HEK293 (cell line): Measurements from ENCODE around the gene GALC.

Source experiments
- CTCF ChIA-PET: fragments of 350-600 bp; formaldehyde crosslinking; extraction: SDS; loops from one replicate; lab custom pipeline; 2021; ENCODE audit warnings: antibody characterized with exemption; lab: Yijun Ruan, JAX
- POLR2A ChIA-PET: fragments of 300-600 bp; formaldehyde crosslinking; extraction: SDS; loops from one replicate; lab custom pipeline; 2020; ENCODE audit warnings: antibody characterized with exemption, inconsistent platforms; lab: Yijun Ruan, JAX
- H3K27ac ChIP-seq: fragments of 200-500 bp; sonication (Bioruptor generic); 2 replicates; pipeline ENCODE4 v1.5.1; 2014; ENCODE audit warnings: low read depth, low read length, control low read depth, inconsistent platforms; ENCODE audit errors: extremely low read depth
- H3K36me3 ChIP-seq, 2 experiments: fragments of 200-500 bp in 1 of 2; sonication (Bioruptor generic) in 1 of 2; 1 replicate in 1 of 2; 2 replicates in 1 of 2; pipeline ENCODE4 v1.5.1; 2014 to 2017; ENCODE audit warnings: inconsistent platforms in 2 of 2, low read length in 2 of 2; ENCODE audit not compliant: control insufficient read depth in 2 of 2, insufficient read depth in 1 of 2
- H3K4me1 ChIP-seq: fragments of 200-500 bp; sonication (Bioruptor generic); 2 replicates; pipeline ENCODE4 v1.5.1; 2014; ENCODE audit warnings: mild to moderate bottlenecking, low read length, inconsistent platforms; ENCODE audit not compliant: control insufficient read depth, insufficient read depth
- H3K4me3 ChIP-seq: 2 replicates; pipeline ENCODE4 v1.5.1; 2011; ENCODE audit warnings: low read depth, mild to moderate bottlenecking, control low read depth, low read length, moderate library complexity
- H3K9me3 ChIP-seq: fragments of 200-500 bp; sonication (Bioruptor generic); 2 replicates; pipeline ENCODE4 v1.5.1; 2014; ENCODE audit warnings: low read depth, low read length, inconsistent platforms; ENCODE audit not compliant: control insufficient read depth, insufficient read depth
- BCL11A ChIP-seq: fragments of 450-650 bp; formaldehyde crosslinking; IDR thresholded peaks from 2 replicates; pipeline ENCODE4 v1.5.1; 2016; ENCODE audit warnings: low read depth, missing biosample characterization, missing genetic modification characterization
- KLF7 ChIP-seq: fragments of 450-650 bp; formaldehyde crosslinking; IDR thresholded peaks from 2 replicates; pipeline ENCODE4 v1.5.1; 2016; ENCODE audit warnings: missing biosample characterization, missing genetic modification characterization, borderline replicate concordance
- MYNN ChIP-seq: fragments of 450-650 bp; formaldehyde crosslinking; IDR thresholded peaks from 2 replicates; pipeline ENCODE4 v1.5.1; 2016; ENCODE audit warnings: missing biosample characterization, missing genetic modification characterization, borderline replicate concordance
- PRDM1 ChIP-seq: fragments of 450-650 bp; formaldehyde crosslinking; IDR thresholded peaks from 2 replicates; pipeline ENCODE4; 2016; ENCODE audit warnings: missing biosample characterization, missing genetic modification characterization
- PRDM6 ChIP-seq: fragments of 450-650 bp; formaldehyde crosslinking; IDR thresholded peaks from 2 replicates; pipeline ENCODE4 v1.5.1; 2017; ENCODE audit warnings: missing biosample characterization, missing genetic modification characterization
- SCRT2 ChIP-seq: fragments of 450-650 bp; formaldehyde crosslinking; IDR thresholded peaks from 2 replicates; pipeline ENCODE4 v1.5.1; 2016; ENCODE audit warnings: missing biosample characterization, missing genetic modification characterization
- ZBTB1 ChIP-seq: fragments of 450-650 bp; formaldehyde crosslinking; IDR thresholded peaks from 2 replicates; pipeline ENCODE4 v1.5.1; 2016; ENCODE audit warnings: missing biosample characterization, missing genetic modification characterization
- ZBTB8A ChIP-seq: fragments of 450-650 bp; formaldehyde crosslinking; IDR thresholded peaks from 2 replicates; pipeline ENCODE4 v1.5.1; 2016; ENCODE audit warnings: missing biosample characterization, missing genetic modification characterization
- ZEB2 ChIP-seq: fragments of 450-650 bp; formaldehyde crosslinking; IDR thresholded peaks from 2 replicates; pipeline ENCODE4 v1.5.1; 2016; ENCODE audit warnings: missing biosample characterization, missing genetic modification characterization
- ZNF19 ChIP-seq: fragments of 450-650 bp; formaldehyde crosslinking; IDR thresholded peaks from 2 replicates; pipeline ENCODE4; 2016; ENCODE audit warnings: missing biosample characterization, missing genetic modification characterization, low read depth
- ZNF266 ChIP-seq: fragments of 450-650 bp; formaldehyde crosslinking; IDR thresholded peaks from 2 replicates; pipeline ENCODE4 v1.5.1; 2016; ENCODE audit warnings: missing biosample characterization, missing genetic modification characterization, low read depth
- ZNF394 ChIP-seq: fragments of 450-650 bp; formaldehyde crosslinking; IDR thresholded peaks from 2 replicates; pipeline ENCODE4 v1.5.1; 2016; ENCODE audit warnings: missing biosample characterization, missing genetic modification characterization, mild to moderate bottlenecking, moderate library complexity, borderline replicate concordance
- ZNF514 ChIP-seq: fragments of 450-650 bp; formaldehyde crosslinking; IDR thresholded peaks from 2 replicates; pipeline ENCODE4 v1.5.1; 2016; ENCODE audit warnings: missing biosample characterization, missing genetic modification characterization
- ZNF544 ChIP-seq: fragments of 450-650 bp; formaldehyde crosslinking; IDR thresholded peaks from 2 replicates; pipeline ENCODE4 v1.5.0; 2017; ENCODE audit warnings: missing biosample characterization, missing genetic modification characterization
- ZNF571 ChIP-seq: fragments of 450-650 bp; formaldehyde crosslinking; IDR thresholded peaks from 2 replicates; pipeline ENCODE4 v1.5.0; 2017; ENCODE audit warnings: missing biosample characterization, missing genetic modification characterization
- ZNF785 ChIP-seq: fragments of 450-650 bp; formaldehyde crosslinking; IDR thresholded peaks from 2 replicates; pipeline ENCODE4 v1.5.1; 2016; ENCODE audit warnings: missing biosample characterization, missing genetic modification characterization
- ZNF791 ChIP-seq: fragments of 450-650 bp; formaldehyde crosslinking; IDR thresholded peaks from 2 replicates; pipeline ENCODE4 v1.5.1; 2016; ENCODE audit warnings: missing biosample characterization, missing genetic modification characterization
- TF ChIP-seq, protein P1 (sequence below): fragments of 450-650 bp; formaldehyde crosslinking; IDR thresholded peaks from 2 replicates; pipeline ENCODE4 v1.5.1; 2016; ENCODE audit warnings: missing biosample characterization, missing genetic modification characterization
- TF ChIP-seq, protein P2 (sequence below): fragments of 450-650 bp; formaldehyde crosslinking; IDR thresholded peaks from 2 replicates; pipeline ENCODE4 v1.5.1; 2017; ENCODE audit warnings: missing biosample characterization, missing genetic modification characterization
- TF ChIP-seq, protein P3 (sequence below): fragments of 450-650 bp; formaldehyde crosslinking; IDR thresholded peaks from 2 replicates; pipeline ENCODE4 v1.5.1; 2016; ENCODE audit warnings: missing biosample characterization, missing genetic modification characterization

Gene GALC

GRCh38 chr14:87996291-87996592 is 3.3 kb upstream of the GALC start:
- no peak overlapping the region for H3K27ac ChIP-seq
- POLR2A ChIA-PET: no interaction called here
- CTCF ChIA-PET: interaction anchor here (0.9 kb wide), 1 partner anchor 172 kb away, joined by 4 read pairs; no protein-coding TSS in a partner anchor
- TF ChIP-seq ZNF785 (tag by site-specific recombination): no peak
- no peak for TF ChIP-seq MYNN
- no peak for TF ChIP-seq KLF7 (tag by site-specific recombination)
- TF ChIP-seq SCRT2 (tag by site-specific recombination): no peak
- TF ChIP-seq PRDM6 (tag by site-specific recombination): no peak
- no peak overlapping the region for H3K4me3 ChIP-seq
- no peaks in the 10 kb centered on the region for H3K9me3 ChIP-seq
- H3K36me3 ChIP-seq: no peaks in the 10 kb centered on the region
- H3K4me1 ChIP-seq: no peaks in the 10 kb centered on the region

- no peaks in the 10 kb centered on the region for H3K4me1 ChIP-seq
- no peaks in the 10 kb centered on the region for H3K36me3 ChIP-seq
- no peak overlapping the region for H3K4me3 ChIP-seq
- TF ChIP-seq ZNF266 (tag by site-specific recombination) (no peak), ZNF514 (tag by site-specific recombination) (no peak), ZNF19 (tag by site-specific recombination) (no peak), PRDM1 (no peak), ZBTB8A (tag by site-specific recombination) (no peak), BCL11A (tag by site-specific recombination) (no peak), ZNF791 (tag by site-specific recombination) (no peak), ZNF394 (tag by site-specific recombination) (no peak), ZEB2 (tag by site-specific recombination) (no peak), ZNF544 (tag by site-specific recombination) (no peak), ZNF571 (tag by site-specific recombination) (no peak), ZBTB1 (tag by site-specific recombination) (no peak)
- TF ChIP-seq, protein P1, sequence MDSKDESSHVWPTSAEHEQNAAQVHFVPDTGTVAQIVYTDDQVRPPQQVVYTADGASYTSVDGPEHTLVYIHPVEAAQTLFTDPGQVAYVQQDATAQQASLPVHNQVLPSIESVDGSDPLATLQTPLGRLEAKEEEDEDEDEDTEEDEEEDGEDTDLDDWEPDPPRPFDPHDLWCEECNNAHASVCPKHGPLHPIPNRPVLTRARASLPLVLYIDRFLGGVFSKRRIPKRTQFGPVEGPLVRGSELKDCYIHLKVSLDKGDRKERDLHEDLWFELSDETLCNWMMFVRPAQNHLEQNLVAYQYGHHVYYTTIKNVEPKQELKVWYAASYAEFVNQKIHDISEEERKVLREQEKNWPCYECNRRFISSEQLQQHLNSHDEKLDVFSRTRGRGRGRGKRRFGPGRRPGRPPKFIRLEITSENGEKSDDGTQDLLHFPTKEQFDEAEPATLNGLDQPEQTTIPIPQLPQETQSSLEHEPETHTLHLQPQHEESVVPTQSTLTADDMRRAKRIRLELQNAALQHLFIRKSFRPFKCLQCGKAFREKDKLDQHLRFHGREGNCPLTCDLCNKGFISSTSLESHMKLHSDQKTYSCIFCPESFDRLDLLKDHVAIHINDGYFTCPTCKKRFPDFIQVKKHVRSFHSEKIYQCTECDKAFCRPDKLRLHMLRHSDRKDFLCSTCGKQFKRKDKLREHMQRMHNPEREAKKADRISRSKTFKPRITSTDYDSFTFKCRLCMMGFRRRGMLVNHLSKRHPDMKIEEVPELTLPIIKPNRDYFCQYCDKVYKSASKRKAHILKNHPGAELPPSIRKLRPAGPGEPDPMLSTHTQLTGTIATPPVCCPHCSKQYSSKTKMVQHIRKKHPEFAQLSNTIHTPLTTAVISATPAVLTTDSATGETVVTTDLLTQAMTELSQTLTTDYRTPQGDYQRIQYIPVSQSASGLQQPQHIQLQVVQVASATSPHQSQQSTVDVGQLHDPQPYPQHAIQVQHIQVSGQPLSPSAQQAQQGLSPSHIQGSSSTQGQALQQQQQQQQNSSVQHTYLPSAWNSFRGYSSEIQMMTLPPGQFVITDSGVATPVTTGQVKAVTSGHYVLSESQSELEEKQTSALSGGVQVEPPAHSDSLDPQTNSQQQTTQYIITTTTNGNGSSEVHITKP (tag by site-specific recombination): no peak
- TF ChIP-seq, protein P2, sequence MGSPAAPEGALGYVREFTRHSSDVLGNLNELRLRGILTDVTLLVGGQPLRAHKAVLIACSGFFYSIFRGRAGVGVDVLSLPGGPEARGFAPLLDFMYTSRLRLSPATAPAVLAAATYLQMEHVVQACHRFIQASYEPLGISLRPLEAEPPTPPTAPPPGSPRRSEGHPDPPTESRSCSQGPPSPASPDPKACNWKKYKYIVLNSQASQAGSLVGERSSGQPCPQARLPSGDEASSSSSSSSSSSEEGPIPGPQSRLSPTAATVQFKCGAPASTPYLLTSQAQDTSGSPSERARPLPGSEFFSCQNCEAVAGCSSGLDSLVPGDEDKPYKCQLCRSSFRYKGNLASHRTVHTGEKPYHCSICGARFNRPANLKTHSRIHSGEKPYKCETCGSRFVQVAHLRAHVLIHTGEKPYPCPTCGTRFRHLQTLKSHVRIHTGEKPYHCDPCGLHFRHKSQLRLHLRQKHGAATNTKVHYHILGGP (tag by site-specific recombination): no peak
- TF ChIP-seq, protein P3, sequence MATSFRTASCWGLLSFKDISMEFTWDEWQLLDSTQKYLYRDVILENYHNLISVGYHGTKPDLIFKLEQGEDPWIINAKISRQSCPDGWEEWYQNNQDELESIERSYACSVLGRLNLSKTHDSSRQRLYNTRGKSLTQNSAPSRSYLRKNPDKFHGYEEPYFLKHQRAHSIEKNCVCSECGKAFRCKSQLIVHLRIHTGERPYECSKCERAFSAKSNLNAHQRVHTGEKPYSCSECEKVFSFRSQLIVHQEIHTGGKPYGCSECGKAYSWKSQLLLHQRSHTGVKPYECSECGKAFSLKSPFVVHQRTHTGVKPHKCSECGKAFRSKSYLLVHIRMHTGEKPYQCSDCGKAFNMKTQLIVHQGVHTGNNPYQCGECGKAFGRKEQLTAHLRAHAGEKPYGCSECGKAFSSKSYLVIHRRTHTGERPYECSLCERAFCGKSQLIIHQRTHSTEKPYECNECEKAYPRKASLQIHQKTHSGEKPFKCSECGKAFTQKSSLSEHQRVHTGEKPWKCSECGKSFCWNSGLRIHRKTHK: no peak
- no peaks in the 10 kb centered on the region for H3K9me3 ChIP-seq
- no peak overlapping the region for H3K27ac ChIP-seq
- CTCF ChIA-PET: interaction anchor here (0.6 to 2.6 kb wide), 4 partner anchors 18 to 250 kb away, joined by 3 to 16 read pairs (median 4); no protein-coding TSS in a partner anchor
- POLR2A ChIA-PET: no interaction called here
Observed at GRCh38 chr14:87995500-87996290, 2.7 kb upstream of the GALC start.
